HCT116 (cell line): ENCODE data around the gene STK16. TPM values are rescaled to one million over a fixed set of nuclear protein-coding genes. Genes with fewer than 3 reads are reported as not detected.

Experiments
- ATAC-seq: fragments of 200-7000 bp; cut with Tn5 transposase; 2 replicates; pipeline ENCODE4 v1.9.1; 2020; ENCODE audit warnings: mild to moderate bottlenecking, moderate library complexity
- BruUV-seq: library from RNA; stranded (reverse); fragments of 400-500 nt; replicated peaks from 2 replicates; lab custom pipeline; 2021; lab: Mats Ljungman, UMichigan
- CTCF ChIA-PET: fragments of 300-600 bp; sonication (Branson Sonifier 250); formaldehyde crosslinking; loops from one replicate; lab custom pipeline; 2021; ENCODE audit warnings: antibody characterized with exemption; lab: Charles Lee
- POLR2A ChIA-PET: fragments of 300-600, 350-600 bp; sonication (Branson Sonifier 250); formaldehyde crosslinking; loops from one replicate; lab custom pipeline; 2021; ENCODE audit warnings: antibody characterized with exemption; lab: Charles Lee
- RAD21 ChIA-PET, 2 experiments: fragments of 300-600 bp; sonication (Branson Sonifier 250); formaldehyde crosslinking; loops; one replicate each; lab custom pipeline; 2023; ENCODE audit warnings: low total read pairs in 2 of 2; ENCODE audit not compliant: uncharacterized antibody in 2 of 2, unreplicated experiment in 2 of 2, low non-redundant PET in 1 of 2; lab: Charles Lee
- DNase-seq: peaks from one replicate; pipeline ENCODE4 v3.0.0-alpha.2; 2010; ENCODE audit warnings: low read depth, low spot score
- H2AFZ ChIP-seq: fragments of 200-600 bp; shearing (Covaris generic), sonication (generic); 2 replicates; pipeline ENCODE4 v1.6.1; 2017; ENCODE audit warnings: low read depth, mixed run types, mixed read lengths, antibody characterized with exemption, low read length; ENCODE audit not compliant: poor library complexity, severe bottlenecking
- H3K27ac ChIP-seq: 2 replicates; pipeline ENCODE4 v1.5.1; 2012; ENCODE audit warnings: low read depth, low read length
- H3K27me3 ChIP-seq: fragments of 200-600 bp; sonication (generic); 2 replicates; pipeline ENCODE4 v1.6.1; 2016; ENCODE audit warnings: mixed run types, low read length, mixed read lengths; ENCODE audit not compliant: insufficient read depth
- H3K36me3 ChIP-seq, 2 experiments: fragments of 200-500 bp in 1 of 2; fragments of 200-600 bp in 1 of 2; sonication (Bioruptor generic) in 1 of 2; sonication (generic) in 1 of 2; 2 replicates each; pipeline versions ENCODE4 v1.5.1 to v1.6.1; 2014 to 2016; ENCODE audit warnings: low read length in 2 of 2, inconsistent platforms in 1 of 2, mixed read lengths in 1 of 2, mixed run types in 1 of 2; ENCODE audit not compliant: insufficient read depth in 2 of 2, control insufficient read depth in 1 of 2
- H3K4me1 ChIP-seq, 2 experiments: fragments of 200-600 bp in 1 of 2; sonication (generic) in 1 of 2; 2 replicates each; pipeline versions ENCODE4 v1.5.1 to v1.6.1; 2012 to 2017; ENCODE audit warnings: low read length in 2 of 2, inconsistent platforms in 1 of 2, mild to moderate bottlenecking in 1 of 2, mixed read lengths in 1 of 2, mixed run types in 1 of 2, moderate library complexity in 1 of 2; ENCODE audit not compliant: insufficient read depth in 2 of 2, control insufficient read depth in 1 of 2
- H3K4me2 ChIP-seq: fragments of 200-600 bp; sonication (generic); 2 replicates; pipeline ENCODE4 v1.6.1; 2017; ENCODE audit warnings: mixed run types, low read length, mixed read lengths
- H3K4me3 ChIP-seq, 2 experiments: fragments of 200-600 bp in 1 of 2; sonication (generic) in 1 of 2; replicated peaks in 1 of 2; 2 replicates each; pipeline ENCODE4 v1.5.1; 2011 to 2016; ENCODE audit warnings: low read length in 2 of 2, control low read depth in 1 of 2, low read depth in 1 of 2, mild to moderate bottlenecking in 1 of 2, mixed read lengths in 1 of 2, mixed run types in 1 of 2
- H3K79me2 ChIP-seq: fragments of 200-600 bp; sonication (generic); 2 replicates; pipeline ENCODE4 v1.6.1; 2017; ENCODE audit warnings: mild to moderate bottlenecking, mixed run types, low read length, moderate library complexity, mixed read lengths; ENCODE audit not compliant: insufficient read depth
- H3K9ac ChIP-seq: fragments of 200-600 bp; sonication (generic); 2 replicates; pipeline ENCODE4 v1.6.1; 2016; ENCODE audit warnings: low read length, mixed read lengths
- H3K9me2 ChIP-seq: fragments of 200-600 bp; sonication (generic), shearing (Covaris generic); 2 replicates; pipeline ENCODE4 v1.6.1; 2017; ENCODE audit warnings: mixed run types, mild to moderate bottlenecking, moderate library complexity; ENCODE audit not compliant: insufficient read depth
- H3K9me3 ChIP-seq, 2 experiments: fragments of 200-500 bp in 1 of 2; fragments of 200-600 bp in 1 of 2; sonication (Bioruptor generic) in 1 of 2; sonication (generic) in 1 of 2; 2 replicates each; pipeline ENCODE4 v1.6.1; 2014 to 2017; ENCODE audit warnings: low read length in 2 of 2, mixed read lengths in 2 of 2, inconsistent platforms in 1 of 2, low read depth in 1 of 2, mild to moderate bottlenecking in 1 of 2, mixed run types in 1 of 2, moderate library complexity in 1 of 2; ENCODE audit not compliant: control insufficient read depth in 1 of 2, insufficient read depth in 1 of 2
- H4K20me1 ChIP-seq: fragments of 200-600 bp; sonication (generic), shearing (Covaris generic); 2 replicates; pipeline ENCODE4 v1.6.1; 2017; ENCODE audit warnings: mixed run types, mild to moderate bottlenecking, moderate library complexity; ENCODE audit not compliant: insufficient read depth
- EZH2 ChIP-seq: fragments of 200-600 bp; sonication (generic); IDR thresholded peaks from 2 replicates; pipeline ENCODE4 v1.6.1; 2017; ENCODE audit warnings: antibody characterized with exemption, mixed run types
- MAX ChIP-seq: IDR thresholded peaks from 2 replicates; pipeline ENCODE4 v1.6.1; 2012
- POLR2A ChIP-seq: IDR thresholded peaks from 2 replicates; pipeline ENCODE4 v1.7.0; 2011; ENCODE audit warnings: borderline replicate concordance; ENCODE audit not compliant: insufficient read depth, insufficient read length; ENCODE audit errors: extremely low read depth
- POLR2AphosphoS5 ChIP-seq: IDR thresholded peaks from 2 replicates; pipeline ENCODE4 v1.6.1; 2011; ENCODE audit warnings: mild to moderate bottlenecking, low read depth, low read length, moderate library complexity
- SIN3A ChIP-seq: IDR thresholded peaks from 2 replicates; pipeline ENCODE4 v1.6.1; 2012; ENCODE audit warnings: low read depth
- SP1 ChIP-seq: IDR thresholded peaks from 2 replicates; pipeline ENCODE4 v1.6.1; 2012; ENCODE audit warnings: low read depth
- SRF ChIP-seq: IDR thresholded peaks from 2 replicates; pipeline ENCODE4 v1.6.1; 2012; ENCODE audit warnings: low read depth
- TCF7L2 ChIP-seq: IDR thresholded peaks from 2 replicates; pipeline ENCODE4 v1.7.0; 2011; ENCODE audit warnings: borderline replicate concordance, inconsistent platforms; ENCODE audit not compliant: insufficient read depth, insufficient read length; ENCODE audit errors: extremely low read depth
- intact Hi-C: fragments of 100-400 bp; cut with micrococcal nuclease; formaldehyde crosslinking; loops from 2 replicates; pipeline ENCODE4 v1.10.0; 2022
- total RNA-seq: library from RNA; stranded (reverse); gene quantifications from one replicate; pipeline ENCODE4 v1.2.1, GENCODE V29; 2021; ENCODE audit not compliant: unreplicated experiment

The STK16 gene
- total RNA-seq, 1 experiment from 2014 or later = 31.4 TPM

- no peak for TF ChIP-seq EZH2
- no peak for TF ChIP-seq SRF
- peak; percentile 35 for TF ChIP-seq TCF7L2
- TF ChIP-seq SP1 = peak; percentile 50
- peak; percentile 93 for TF ChIP-seq SIN3A
- TF ChIP-seq POLR2A = peak; percentile 94
- peak; percentile 70 for TF ChIP-seq MAX
- peak; percentile 99 for TF ChIP-seq POLR2AphosphoS5
- H3K27me3 ChIP-seq = no peaks in the 10 kb centered on the region
- ChIA-PET POLR2A (interaction anchor here (0.8 to 2.2 kb wide), 6 partner anchors 10 to 43 kb away, joined by 3 to 18 read pairs (median 4); partner anchors contain the start of genes ANKZF1, ATG9A and CNPPD1), CTCF (interaction anchor here (1.1 to 1.7 kb wide), 4 partner anchors 9 to 88 kb away, joined by 3 to 6 read pairs (median 4); partner anchors contain the start of gene ABCB6), RAD21 (interaction anchor here in 1 of 2 experiments (0.6 kb wide), 1 partner anchor 9 kb away, joined by 9 read pairs; no protein-coding TSS in a partner anchor)
- ATAC-seq (peak; percentile 97), DNase-seq (peak; percentile 78)
- H3K4me3 ChIP-seq = peak within 1 kb of the TSS; percentile 67
- peaks cover 11 to 17% of the 10 kb centered on the region in 2 experiments for H3K4me1 ChIP-seq
- H3K9ac ChIP-seq = peak within 1 kb of the TSS; percentile 77
- H3K4me2 ChIP-seq = peak within 1 kb of the TSS; percentile 94
- BruUV-seq = TSS peak; percentile 92
- no peaks in the 10 kb centered on the region for H3K9me2 ChIP-seq
- H3K27ac ChIP-seq = peak within 1 kb of the TSS; percentile 68
- intact Hi-C loops = loop anchor here (2.0 kb wide), 1 partner anchor 30 kb away; the partner anchor contains the start of gene CNPPD1
- no peaks in the 10 kb centered on the region for H3K79me2 ChIP-seq
- no peaks in the 10 kb centered on the region for H4K20me1 ChIP-seq
- peaks cover 10 to 13% of the 10 kb centered on the region in 2 experiments; a peak in 3 of 4 replicates for H3K36me3 ChIP-seq
- no peak within 1 kb of the TSS for H2AFZ ChIP-seq
- peaks cover 0 to 9% of the 10 kb centered on the region in 2 experiments; a peak in 2 of 4 replicates for H3K9me3 ChIP-seq
These were observed 38.7 kb upstream of the STK16 start, which contains the start of gene ZFAND2B for GRCh38 chr2:219206328-219207133. Gene ZFAND2B (plus strand): TSS chr2:219206782. CDS start chr2:219206988, 206 bp downstream.
